KBM-7 (cell line): ENCODE data around the gene NANOS1.
"Not testable (repeated sequence)": the region's sequence is repeated elsewhere in the genome, so short reads cannot be mapped to it uniquely, and the experiment has no call there.

Experiments
- DNase-seq: peaks from one replicate; pipeline ENCODE4 v3.0.0-alpha.2; 2015
- in situ Hi-C: fragments of 300-500 bp; cut with MboI; formaldehyde crosslinking; loops from 2 replicates; pipeline ENCODE4 v1.14.3; 2020; ENCODE audit warnings: low sequenced_read_pairs, low pct_unique_long_range_greater_than_20kb, mixed read lengths

Gene NANOS1

GRCh38 chr10:119005362-119006043, 24.0 kb upstream of the NANOS1 start:
- in situ Hi-C loops = no loop called here
- no peak for DNase-seq

DNA sequence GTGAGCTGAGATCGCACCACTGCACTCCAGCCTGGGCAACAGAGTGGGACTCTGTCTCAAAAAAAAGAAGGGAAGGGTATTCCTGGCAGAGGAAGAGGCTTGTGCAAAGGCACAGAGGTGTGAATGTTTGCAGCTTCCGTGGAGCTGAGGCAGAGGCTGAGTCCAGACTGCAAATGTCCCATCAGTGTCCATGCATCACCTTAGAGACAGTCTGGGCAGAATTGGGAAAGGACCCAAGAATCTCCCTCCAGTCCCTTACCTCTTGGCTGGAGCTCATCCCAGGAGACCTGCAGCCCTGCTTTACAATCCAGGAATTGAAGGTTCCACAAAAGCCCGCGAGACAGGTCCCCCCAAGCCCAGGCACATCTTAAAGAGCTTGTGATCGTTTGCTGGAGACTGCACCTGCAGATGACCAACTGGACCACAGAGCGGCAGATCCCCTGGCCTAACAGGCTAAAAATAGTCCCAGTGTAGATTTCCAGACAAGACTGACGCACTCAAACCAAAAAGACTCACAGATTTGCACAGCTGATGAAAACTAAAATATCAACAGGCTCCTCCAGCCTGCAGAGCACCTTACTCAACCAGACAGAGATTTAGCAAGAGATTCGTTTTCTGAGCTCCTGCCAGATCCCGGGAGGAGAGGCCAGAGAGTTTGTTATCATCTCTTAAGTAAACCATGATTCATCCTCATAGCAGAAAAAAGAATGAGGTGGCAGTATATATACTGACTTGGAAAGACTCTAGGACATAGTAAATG, 22.9 kb upstream of the NANOS1 start:
- DNase-seq = no peak
- in situ Hi-C loops = no loop called here

DNA sequence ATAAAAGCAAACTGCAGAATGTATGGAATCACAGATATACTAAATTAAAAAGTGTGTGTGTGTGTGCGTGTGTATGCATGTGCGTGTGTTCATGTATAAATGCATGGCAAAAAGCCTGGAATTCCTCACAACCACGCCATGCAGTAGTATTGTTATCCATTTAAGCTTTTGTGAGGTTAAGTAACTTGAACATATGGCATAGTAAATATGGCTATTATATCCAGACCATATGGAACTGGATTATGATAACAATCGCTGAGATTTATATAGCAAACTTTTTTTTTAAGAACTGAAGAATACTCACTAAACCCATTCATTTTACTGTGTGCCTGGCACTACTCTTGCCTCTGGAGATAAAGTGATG, 22.3 kb upstream of the NANOS1 start:
- in situ Hi-C loops = no loop called here
- DNase-seq = no peak

DNA sequence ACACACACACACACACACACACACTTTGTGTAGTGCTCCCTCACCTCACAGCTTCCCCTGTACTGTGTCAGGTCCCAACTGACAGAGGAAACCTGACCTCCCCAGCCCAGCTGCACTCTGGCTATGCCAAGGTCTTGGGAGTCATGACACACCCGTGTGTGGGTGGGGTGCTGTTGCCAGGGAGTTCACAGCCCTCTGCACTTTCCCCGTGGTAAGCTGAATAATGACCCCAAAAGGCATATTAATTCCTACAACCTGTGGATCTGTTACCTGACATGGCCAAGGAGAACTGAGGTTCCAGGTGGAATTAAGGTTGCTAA, 8.9 kb upstream of the NANOS1 start:
- in situ Hi-C loops = no loop called here
- DNase-seq = no peak

DNA sequence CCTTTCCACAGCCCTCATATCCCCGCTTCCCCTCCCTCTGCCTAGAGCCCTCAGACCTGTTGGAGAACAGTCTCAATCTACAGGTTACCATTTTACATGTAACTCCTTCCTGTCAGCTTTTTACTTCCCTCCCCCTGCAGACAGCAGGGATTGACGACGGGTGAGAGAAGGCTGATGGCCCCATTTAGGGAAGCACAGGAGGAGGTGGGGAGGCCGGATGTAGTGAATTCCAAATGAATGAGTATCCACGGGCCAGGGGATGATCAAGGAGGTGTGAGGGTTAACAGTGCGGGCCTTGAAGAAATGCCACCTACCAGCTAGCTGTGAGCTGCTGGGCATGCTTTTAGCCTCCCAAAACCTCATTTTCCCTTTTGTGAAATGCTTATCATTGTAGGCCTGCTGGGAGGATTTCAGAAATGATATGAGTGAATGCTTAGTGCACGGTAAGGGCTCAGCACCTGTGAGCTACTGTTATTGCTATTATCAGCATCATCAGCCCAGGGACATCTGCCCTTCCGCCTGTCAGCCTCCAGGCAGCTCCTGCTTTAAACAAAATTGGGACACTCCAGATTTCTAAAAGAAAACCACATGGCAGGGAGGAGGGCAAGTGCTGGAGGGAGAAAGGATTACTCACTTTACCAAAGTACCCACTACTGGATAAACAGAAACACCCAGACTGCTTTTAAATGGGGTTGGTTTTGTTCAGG, 6.5 kb upstream of the NANOS1 start:
- in situ Hi-C loops = no loop called here
- no peak for DNase-seq

GRCh38 chr10:119023553-119023868, 6.0 kb upstream of the NANOS1 start:
- DNase-seq = no peak

DNA sequence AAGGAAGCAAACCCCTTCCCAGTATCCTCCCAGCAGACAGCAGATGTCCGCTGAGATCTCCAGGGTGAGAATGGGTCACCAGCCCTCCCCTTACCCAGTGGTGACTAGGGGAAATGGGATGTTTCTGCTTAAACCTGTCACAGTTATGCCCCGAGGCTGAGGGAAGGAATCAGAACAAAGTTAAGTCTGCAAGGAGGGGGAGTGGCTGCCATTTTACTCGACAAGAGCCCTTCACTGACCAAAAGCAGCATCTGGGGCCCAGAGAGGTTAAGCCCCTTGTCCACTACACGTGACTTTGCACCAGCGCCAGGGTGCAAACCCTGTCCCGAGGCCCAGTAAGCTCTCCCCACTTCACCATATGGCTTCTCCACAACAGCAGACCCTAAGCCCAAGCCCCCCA, 4.6 kb upstream of the NANOS1 start:
- no peak for DNase-seq
- in situ Hi-C loops = no loop called here

More at GRCh38 chr10:119023553-119023868, 6.0 kb upstream of the NANOS1 start:
- in situ Hi-C loops = no loop called here

GRCh38 chr10:119025336-119025735, 4.2 kb upstream of the NANOS1 start:
- in situ Hi-C loops = no loop called here
- DNase-seq = no peak

GRCh38 chr10:119025776-119026175, 3.7 kb upstream of the NANOS1 start:
- DNase-seq = no peak
- in situ Hi-C loops = no loop called here

DNA sequence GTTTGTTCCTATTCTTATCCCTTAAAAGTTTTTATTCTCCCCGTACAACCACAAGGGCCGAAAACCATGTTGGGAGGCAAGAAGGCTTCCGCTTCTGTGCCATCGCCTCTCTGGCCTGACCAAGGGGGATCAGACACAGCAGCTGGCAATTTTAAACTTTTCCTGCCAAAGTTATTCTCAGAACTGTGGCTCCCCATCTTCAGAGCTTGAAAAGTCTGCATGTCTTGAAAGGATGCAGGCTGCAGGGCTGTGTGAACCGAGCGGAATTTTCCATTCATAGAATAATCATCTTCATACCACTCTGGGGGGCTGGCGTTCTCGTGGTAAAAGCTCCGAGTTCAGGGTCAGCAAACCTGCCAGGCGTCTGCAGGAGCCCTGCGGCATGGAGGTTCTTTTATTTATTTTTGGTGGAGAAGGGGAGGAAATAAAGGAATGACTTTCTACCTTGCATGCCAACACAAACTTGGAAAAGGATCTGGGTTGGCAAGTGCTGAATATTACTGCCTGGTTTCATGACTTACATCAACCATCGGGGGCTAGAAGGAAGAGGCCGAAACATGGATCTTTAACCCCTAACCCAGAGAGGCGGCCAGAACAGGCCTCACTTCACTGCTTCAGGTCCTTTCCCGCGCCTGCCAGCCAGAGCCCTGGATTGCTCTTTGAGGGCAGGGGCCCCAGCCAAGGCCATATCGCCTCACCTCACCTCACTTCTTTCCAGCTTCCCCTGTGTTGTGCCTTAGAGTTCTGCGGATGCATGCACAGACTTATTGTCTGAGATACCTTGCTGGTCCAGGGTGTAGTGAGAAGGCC, 3.0 kb upstream of the NANOS1 start:
- in situ Hi-C loops = no loop called here

DNA sequence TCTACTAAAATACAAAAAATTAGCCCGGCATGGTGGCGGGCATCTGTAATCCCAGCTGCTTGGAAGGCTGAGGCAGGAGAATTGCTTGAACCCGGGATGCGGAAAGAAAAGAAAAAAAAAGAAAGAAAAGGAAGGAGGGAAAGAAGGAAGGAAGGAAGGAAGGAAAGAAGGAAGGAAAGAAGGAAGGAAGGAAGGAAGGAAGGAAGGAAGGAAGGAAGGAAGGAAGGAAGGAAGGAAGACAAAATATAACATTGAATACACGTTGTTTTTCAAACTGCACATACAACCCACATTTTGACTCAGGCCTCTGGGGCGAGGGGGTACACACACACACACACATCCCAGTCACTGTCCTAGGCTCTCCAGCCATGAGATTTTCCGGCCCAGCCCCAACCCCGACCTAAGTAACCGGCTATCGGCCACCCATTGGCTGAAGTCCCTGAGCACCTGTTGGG, 1.0 kb upstream of the NANOS1 start:
- DNase-seq, in situ Hi-C loops: not testable (repeated sequence)

More for the DNA sequence above, 3.0 kb upstream of the NANOS1 start:
- DNase-seq = no peak

DNA sequence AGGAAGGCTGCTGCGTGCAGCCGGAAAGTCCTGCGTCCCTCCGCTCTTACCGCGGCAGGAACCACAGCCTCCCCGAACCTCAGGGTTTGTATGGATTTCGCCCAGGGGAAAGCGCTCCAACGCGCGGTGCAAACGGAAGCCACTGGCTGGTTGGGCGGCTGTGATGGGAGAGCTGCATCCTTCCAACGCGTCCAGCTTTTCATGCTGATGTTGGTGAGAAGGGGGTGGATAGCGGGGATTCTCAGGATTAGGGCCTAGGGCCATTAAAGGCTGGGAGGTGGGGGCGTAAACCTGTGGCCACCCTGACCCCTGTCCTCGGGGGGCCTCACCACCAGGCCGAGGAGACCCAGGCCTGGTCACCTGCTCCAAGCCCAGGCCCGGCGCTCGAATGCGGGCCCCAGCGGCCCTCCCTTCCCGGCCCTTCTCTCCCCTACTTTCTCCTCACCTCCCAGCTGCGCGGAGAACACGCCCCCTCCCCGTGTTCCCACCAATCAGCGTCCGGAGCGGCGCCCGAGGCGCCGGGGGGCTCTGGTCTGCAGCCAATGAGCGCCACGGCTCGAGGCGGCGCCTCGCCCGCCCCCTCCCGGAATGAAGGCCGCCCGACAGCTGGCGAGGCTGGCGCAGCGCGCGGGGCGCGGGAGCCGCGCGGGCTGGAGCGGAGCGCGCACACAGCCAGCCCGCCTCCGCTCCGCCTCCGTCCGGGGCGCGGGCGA, 458 bp upstream of the NANOS1 start:
- in situ Hi-C loops = no loop called here
- DNase-seq = peak; percentile 87

- in situ Hi-C loops = no loop called here
- peak; percentile 72 for DNase-seq
Measured at GRCh38 chr10:119030421-119031250, 1.1 kb downstream of the NANOS1 start.

GRCh38 chr10:119031496-119032059, 2.1 kb downstream of the NANOS1 start:
- in situ Hi-C loops = no loop called here
- peak; percentile 14 for DNase-seq

GRCh38 chr10:119039161-119039560, 9.6 kb downstream of the NANOS1 start:
- in situ Hi-C loops = no loop called here
- no peak for DNase-seq

DNA sequence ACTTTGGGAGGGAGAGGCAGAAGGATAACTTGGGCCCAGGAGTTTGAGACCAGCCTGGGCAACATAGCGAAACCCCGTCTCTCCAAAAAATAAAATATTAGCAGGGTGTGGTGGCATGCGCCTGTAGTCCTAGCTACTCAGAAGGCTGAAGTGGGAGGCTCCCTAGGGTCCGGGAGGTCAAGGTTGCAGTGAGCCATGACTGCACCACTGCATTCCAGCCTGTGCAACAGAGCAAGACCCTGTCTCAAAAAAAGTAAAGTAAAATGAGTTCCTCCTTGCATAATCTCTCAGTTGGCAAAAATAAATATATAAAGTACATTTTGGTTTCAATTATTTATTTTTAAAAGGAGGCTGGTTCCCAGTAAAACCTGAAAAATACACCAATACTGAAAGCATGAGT, 11.8 kb downstream of the NANOS1 start:
- in situ Hi-C loops = no loop called here

DNA sequence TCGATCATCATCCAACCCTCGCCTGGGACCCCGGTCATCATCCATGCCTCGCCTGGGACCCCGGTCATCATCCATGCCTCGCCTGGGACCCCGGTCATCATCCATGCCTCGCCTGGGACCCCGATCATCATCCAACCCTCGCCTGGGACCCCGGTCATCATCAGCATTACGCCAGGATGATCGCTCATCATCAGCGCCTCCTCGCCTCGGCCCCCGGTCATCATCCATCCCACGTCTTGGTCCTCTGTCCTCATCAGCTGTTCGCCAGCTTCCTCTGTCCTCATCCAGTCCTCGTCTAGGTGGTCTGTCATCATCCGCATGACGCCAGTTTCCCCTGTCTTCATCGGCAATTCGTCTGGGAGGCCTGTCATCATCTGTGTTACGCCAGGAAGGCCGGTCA, 12.7 kb downstream of the NANOS1 start:
- DNase-seq = no peak
- in situ Hi-C loops = no loop called here

More for the DNA sequence above, 11.8 kb downstream of the NANOS1 start:
- no peak for DNase-seq

DNA sequence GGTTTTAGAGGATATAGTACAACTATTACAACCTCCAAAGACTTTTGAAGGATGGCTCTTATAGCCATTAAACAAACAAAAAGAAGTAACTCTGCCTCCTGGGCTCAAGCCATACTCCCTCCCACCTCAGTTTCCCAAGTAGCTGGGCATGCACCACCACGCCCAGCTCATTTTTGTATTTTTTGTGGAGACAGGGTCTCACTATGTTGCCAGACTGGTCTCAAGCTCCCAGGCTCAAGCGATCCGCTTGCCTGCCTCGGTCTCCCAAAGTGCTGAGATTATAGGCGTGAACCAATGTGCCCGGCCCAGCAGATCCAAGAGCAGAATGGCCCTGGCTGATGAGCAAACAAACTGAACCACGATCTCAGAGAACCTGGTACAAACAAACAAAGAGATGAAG, 16.0 kb downstream of the NANOS1 start:
- DNase-seq = no peak
- in situ Hi-C loops = no loop called here
